ENCODE data around the gene PHACTR1.

GRCh38 chr6:12921467-12921866, 204.9 kb downstream of the PHACTR1 start:
- TF ChIP-seq POLR2A (IDR thresholded peaks at IDR 0.05; ENCODE audit: low read length) (no peak), GATA1 (IDR thresholded peaks at IDR 0.05; ENCODE audit: low read depth, low read length) (no peak)
